Measurements from ENCODE around the gene TPBGL.
A peak's percentile ranks its signal among the peaks of the same experiment; 100 is the strongest.

Gene TPBGL

DNA sequence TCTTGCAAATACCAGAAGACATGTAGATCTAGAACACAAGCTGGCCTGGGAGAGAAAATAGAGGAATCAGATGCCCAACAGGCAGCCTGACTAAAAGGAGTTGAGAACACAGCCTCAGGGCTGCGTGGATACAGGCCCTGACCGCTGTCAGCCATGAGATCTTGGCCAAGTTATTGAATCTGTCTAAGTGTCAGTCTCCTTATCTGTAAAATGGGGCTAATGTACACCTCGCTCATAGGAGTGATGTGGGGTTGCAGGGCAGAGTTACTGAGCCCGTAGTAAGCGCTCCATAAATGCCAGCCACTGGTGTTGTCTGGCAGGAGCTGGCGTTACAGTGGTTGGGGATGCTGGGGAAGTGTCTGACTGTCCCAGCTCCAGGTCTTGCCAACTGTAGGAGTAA is 38.4 kb upstream of the TPBGL start:
- TF ChIP-seq POLR2A (IDR thresholded peaks at IDR 0.05; ENCODE audit: low read length): no peak
- no peak for TF ChIP-seq GATA1 (IDR thresholded peaks at IDR 0.05; ENCODE audit: low read depth, low read length)
- DNase-seq: no peak

DNA sequence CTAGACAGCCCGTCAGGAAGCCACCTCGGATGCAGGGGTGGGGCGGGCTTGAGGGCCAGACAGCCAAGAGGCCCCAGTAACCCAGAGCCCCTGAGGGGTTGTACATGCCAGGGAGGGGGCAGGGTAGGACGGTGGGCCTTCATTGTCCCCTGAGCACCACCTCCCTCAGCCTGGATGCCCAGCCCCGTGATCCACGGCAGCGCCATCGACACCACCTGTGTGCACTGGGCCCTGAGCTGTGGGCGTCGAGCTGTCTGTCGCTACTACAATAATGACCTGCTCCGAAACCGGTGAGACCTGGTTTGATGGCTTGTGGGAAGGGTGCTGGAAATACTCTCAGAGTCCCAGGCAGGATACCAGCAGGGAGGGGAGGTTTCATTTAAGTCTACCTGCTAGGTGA is 37.4 kb upstream of the TPBGL start:
- no peak for DNase-seq
- no peak for TF ChIP-seq GATA1 (IDR thresholded peaks at IDR 0.05; ENCODE audit: low read depth, low read length)
- no peak for TF ChIP-seq POLR2A (IDR thresholded peaks at IDR 0.05; ENCODE audit: low read length)

DNA sequence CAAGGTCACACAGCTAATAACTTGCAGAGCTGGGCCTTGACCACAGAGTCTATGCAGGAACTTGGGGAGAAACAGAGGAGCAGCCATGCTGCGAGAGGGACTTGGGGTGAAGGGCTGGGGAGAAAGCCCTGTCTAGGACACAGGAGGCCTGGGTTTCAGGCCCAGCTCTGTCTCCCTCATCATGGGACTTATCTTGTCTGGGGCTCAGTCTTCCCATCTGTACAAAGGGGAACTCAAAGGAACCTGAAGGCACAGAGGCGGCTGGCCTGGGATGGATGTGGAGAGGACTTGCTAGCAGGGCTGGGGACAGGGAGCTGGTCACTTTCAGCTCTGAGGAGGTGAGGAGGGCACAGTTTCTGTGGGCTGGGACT is 36.9 kb upstream of the TPBGL start:
- no peak for TF ChIP-seq GATA1 (IDR thresholded peaks at IDR 0.05; ENCODE audit: low read depth, low read length)
- TF ChIP-seq POLR2A (IDR thresholded peaks at IDR 0.05; ENCODE audit: low read length): no peak
- no peak for DNase-seq

DNA sequence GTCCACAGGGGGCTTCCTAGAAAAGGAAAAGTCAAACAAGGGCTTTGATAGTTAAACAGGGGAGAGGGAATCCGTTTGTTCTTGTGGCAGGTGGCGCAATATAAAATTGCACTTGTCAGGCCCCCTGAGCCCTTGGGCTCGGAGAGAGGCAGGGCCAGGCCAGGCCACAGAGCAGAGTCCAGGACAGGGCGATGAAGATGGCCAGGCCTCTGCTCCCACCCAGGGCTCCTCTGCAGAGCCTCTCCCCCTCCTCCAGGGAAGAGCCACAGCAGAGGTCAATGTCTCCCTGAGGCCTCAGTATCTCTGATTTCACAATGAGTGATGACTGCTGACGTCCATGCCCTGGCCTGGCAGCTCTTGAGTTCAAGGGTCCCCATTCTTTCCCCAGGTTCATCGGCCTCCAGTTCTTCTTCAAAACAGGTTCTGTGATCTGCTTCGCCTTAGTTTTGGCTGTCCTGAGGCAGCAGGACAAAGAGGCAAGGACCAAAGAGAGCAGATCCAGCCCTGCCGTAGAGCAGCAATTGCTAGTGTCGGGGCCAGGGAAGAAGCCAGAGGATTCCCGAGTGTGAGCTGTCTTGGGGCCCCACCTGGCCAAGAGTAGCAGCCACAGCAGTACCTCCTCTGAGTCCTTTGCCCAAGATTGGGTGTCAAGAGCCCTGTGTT is 36.4 kb upstream of the TPBGL start:
- DNase-seq: no peak
- TF ChIP-seq POLR2A (IDR thresholded peaks at IDR 0.05; ENCODE audit: low read length) (no peak), GATA1 (IDR thresholded peaks at IDR 0.05; ENCODE audit: low read depth, low read length) (no peak)

DNA sequence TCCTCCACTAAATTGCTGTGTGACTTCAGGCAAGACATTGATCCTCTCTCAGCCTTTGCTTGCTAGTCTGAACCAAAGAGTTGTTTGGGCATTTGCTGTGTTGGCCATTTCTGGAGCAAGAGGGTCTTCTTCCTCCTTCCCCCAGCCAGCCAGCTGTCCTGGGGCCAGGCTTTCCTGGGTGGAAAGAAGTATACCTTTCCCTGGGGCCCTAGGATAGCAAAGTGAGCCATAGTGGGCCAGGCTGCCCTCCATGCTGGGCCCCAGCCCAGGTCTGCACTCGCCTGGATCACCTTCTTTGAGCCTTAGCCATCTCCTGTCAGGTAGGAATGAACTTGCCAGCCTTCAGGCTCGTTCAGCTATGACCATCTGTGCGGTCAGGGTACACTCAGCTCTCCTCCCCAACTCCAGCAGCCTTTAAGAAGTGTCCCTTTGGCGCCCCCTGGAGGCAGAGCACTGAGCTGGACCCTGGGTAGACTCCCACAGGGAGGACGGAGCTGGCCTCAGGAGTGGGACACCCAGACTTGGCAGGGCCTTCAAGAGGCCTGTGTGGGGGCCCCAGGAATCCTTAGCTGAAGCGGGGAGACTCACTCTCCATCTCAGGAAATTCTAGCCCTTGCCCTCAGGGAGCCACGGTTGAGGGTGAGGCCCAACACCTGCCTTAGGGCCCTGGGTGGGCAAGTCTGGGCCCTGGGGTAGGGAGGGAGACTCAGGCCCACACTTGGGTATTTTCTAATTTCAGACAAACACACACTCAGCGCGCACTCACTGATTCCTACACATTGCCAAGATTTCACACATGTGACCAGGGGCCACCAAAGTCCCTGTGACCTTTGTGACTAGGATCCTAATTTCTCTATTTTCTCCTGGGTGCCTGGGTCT is 35.6 kb upstream of the TPBGL start:
- peak; percentile 78 to 90 for DNase-seq
- TF ChIP-seq GATA1 (IDR thresholded peaks at IDR 0.05; ENCODE audit: low read depth, low read length): no peak
- no peak for TF ChIP-seq POLR2A (IDR thresholded peaks at IDR 0.05; ENCODE audit: low read length)

DNA sequence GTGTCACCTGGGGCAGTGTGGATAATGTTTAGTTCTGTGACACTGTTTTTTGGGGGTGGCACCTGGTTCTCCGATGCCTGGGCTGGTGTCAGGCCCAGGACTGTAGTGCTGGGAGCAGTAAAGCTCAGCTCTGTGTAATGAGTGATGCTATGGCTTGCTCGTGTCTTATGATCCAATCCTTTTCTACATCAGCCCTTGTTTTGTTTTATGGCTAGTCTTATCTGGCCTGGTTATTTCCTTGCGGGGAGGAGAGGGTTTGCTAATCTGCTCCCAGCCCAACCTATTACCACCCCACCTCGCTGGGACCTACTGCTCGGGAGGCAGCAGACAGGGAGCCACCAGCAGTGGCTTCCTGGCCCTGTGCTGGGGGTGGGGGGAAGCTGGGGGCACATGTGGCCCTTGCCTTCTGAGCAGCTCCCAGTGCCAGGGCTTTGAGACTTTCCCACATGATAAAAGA is 35.0 kb upstream of the TPBGL start:
- TF ChIP-seq POLR2A (IDR thresholded peaks at IDR 0.05; ENCODE audit: low read length) (no peak), GATA1 (IDR thresholded peaks at IDR 0.05; ENCODE audit: low read depth, low read length) (no peak)
- no peak for DNase-seq

DNA sequence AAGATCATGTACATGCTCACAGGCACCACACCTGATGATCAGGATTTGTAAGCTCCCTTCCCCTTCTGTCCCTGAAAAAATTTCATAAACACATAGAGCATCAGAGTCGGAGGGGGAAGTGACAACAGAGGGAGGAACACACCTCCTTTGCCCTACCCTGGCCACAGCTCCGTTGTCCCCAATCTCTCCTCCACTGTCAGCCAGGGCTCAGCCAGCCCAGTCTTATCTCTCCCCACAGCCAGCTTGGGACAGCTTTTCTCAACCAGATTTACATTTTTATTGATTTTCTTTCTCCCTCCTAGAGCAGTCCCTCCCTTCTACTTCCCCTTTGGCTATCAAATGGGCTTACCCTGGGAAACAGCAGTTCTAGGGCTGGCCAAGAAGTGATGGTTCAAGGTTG is 32.1 kb upstream of the TPBGL start:
- DNase-seq: peak; percentile 11 to 30
- TF ChIP-seq POLR2A (IDR thresholded peaks at IDR 0.05; ENCODE audit: low read length) (no peak), GATA1 (IDR thresholded peaks at IDR 0.05; ENCODE audit: low read depth, low read length) (no peak)

DNA sequence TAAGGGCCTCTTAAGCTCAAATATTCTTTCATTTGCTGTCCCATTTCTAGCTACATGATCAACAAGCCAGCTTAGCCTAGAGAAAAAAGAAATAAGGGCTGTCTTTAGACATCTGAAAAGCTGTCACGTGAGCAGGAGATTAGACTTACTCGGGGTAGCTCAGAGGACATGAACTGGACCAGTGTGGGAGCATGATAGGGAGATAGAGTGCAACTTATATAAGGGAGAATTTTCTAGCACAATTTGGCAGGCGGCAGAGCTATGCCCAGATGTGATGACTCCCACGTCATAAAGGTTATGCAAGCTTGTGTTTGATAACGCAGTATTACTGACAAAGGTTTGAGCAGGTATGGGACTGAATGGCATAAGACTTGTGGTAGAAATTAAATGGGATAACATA is 28.2 kb upstream of the TPBGL start:
- no peak for TF ChIP-seq POLR2A (IDR thresholded peaks at IDR 0.05; ENCODE audit: low read length)
- TF ChIP-seq GATA1 (IDR thresholded peaks at IDR 0.05; ENCODE audit: low read depth, low read length): no peak

DNA sequence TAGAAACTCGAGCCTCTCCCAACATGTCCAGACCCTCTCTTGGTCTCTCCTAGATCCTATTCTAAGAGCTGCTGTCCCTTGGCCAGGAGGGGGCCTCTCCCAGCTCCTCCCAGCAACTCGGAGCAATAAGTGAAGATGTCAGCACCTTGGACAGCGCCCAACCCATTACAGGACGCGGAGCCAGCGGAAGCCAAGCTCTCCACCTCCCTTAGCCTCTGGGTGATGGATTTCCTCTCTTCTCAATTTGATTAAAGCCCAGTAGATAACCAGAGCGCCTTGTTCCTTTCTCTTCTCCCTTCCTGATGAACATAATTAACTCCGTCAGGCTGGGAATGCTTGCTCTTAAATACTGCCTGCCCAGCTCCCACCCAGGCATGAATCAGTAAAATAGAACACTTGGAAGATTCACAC is 26.2 kb upstream of the TPBGL start:
- peak; percentile 83 to 87 for DNase-seq
- TF ChIP-seq GATA1 (IDR thresholded peaks at IDR 0.05; ENCODE audit: low read depth, low read length): no peak
- no peak for TF ChIP-seq POLR2A (IDR thresholded peaks at IDR 0.05; ENCODE audit: low read length)

More for the DNA sequence above, 28.2 kb upstream of the TPBGL start:
- no peak for DNase-seq

DNA sequence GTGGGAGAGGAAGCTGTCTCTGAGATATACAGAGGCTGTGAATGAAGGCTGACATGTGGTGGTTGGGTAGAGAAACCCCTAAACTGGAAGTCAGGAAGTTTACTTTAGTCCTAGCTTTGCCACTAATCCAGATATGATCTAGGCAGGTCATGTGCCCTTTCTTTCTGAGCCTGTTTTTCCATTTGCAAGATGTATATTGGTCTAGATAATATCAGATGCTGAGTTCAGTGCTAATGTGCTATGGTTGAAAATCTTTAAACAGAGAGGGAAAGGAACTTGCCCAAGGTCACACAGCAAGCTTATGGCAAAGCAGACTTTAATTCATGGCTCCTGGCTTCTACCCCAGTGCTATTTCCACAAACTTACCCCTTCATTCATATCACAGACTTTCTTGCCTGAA is 25.7 kb upstream of the TPBGL start:
- DNase-seq: no peak
- TF ChIP-seq POLR2A (IDR thresholded peaks at IDR 0.05; ENCODE audit: low read length): no peak
- TF ChIP-seq GATA1 (IDR thresholded peaks at IDR 0.05; ENCODE audit: low read depth, low read length): no peak

DNA sequence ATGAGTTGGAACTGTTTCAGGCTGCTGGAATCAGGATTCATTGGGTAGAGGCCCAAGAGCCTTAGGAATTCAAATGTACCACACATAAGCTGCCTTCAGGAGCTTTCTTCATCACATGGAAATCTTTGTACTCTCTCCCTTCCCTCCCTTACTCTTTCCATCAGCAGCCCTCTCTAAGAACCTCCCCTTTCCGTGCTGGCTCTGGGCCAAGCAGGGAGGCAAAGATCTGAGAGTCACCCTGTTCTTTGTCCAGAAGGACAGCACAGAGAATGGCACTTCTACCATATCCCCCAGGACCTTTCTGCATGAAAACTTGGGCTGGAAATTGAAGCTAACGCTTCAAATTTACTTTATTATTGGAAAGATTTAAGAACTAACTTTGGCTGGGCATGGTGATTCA is 20.7 kb upstream of the TPBGL start:
- DNase-seq: peak in 1 of 2 experiments; percentile 15
- TF ChIP-seq GATA1 (IDR thresholded peaks at IDR 0.05; ENCODE audit: low read depth, low read length): no peak
- TF ChIP-seq POLR2A (IDR thresholded peaks at IDR 0.05; ENCODE audit: low read length): no peak

DNA sequence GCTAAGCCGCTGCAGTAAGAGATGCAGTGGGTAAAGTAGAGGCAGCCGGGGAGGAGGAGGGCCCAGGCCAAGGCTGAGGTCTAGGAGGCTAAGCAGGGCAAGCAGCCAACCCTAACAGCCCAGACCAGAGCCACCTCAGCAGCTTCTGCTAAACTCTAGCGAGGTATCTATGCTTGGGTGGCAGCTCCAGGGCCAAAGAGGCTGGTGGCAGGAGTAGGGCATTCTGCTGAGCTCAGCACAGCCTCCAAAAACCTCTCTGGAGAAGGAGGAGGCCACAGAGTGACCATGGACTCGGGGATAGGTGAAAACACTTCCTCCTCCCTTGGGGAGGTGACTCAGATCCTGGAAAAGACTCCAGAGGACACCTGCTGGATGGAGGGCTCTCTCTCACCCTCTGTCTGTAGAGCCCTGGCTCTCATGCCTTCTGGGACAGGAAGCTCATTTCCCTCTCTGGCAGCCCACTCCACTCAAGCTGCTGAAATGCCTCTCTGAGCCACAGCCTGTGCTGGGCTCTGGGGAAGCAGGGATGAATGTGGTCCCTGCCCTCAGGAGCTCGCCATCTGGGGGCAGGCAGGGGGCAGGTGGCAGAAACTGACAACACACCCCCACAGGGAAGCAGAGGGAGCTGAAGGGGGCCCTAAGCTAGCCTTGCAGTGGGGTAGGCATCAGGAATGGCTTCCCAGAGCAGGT is 16.5 kb upstream of the TPBGL start:
- TF ChIP-seq POLR2A (IDR thresholded peaks at IDR 0.05; ENCODE audit: low read length): no peak
- TF ChIP-seq GATA1 (IDR thresholded peaks at IDR 0.05; ENCODE audit: low read depth, low read length): no peak
- DNase-seq: no peak

DNA sequence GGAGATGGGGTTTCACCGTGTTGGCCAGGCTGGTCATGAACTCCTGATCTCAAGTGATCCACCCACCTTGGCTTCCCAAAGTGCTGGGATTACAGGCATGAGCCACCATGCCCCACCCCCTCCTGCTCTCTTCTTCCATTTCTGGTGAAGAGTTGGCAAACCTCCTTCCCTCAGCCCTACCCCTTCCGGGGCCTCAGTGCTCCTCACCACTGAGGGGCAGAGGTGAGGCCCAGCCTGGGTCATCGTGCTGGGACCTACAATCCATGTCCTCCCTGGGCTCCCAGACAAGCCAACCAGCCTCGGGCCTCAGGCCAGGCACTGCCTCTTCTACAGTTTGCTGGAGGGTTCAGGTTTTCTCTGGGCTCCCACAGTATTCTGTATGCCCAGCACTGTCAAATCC is 14.8 kb upstream of the TPBGL start:
- no peak for DNase-seq
- TF ChIP-seq GATA1 (IDR thresholded peaks at IDR 0.05; ENCODE audit: low read depth, low read length): no peak
- TF ChIP-seq POLR2A (IDR thresholded peaks at IDR 0.05; ENCODE audit: low read length): no peak

DNA sequence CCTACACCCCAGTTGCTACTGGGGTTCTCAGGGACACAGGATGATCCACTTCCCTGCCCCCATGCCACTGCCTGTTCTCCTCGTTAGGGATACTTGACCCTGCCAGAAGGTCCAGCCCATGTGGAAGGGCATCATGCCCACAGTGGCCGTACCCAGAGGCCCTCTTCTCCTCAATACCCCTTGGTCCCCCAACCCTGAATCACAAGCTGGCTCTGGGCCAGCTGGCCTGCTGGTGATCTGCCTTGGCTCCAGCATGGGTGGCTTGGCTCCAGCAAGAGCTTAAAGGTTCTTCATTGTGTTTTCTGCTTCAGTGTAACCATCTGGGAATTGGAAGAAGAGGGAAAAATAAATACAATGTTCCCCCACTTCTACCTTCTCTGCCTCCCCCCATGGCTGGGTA is 11.1 kb upstream of the TPBGL start:
- no peak for DNase-seq
- TF ChIP-seq POLR2A (IDR thresholded peaks at IDR 0.05; ENCODE audit: low read length): no peak
- no peak for TF ChIP-seq GATA1 (IDR thresholded peaks at IDR 0.05; ENCODE audit: low read depth, low read length)
